ENCODE measurements around the gene NOL12.
"Not testable (repeated sequence)": the region's sequence is repeated elsewhere in the genome, so short reads cannot be mapped to it uniquely, and the experiment has no call there.

DNA sequence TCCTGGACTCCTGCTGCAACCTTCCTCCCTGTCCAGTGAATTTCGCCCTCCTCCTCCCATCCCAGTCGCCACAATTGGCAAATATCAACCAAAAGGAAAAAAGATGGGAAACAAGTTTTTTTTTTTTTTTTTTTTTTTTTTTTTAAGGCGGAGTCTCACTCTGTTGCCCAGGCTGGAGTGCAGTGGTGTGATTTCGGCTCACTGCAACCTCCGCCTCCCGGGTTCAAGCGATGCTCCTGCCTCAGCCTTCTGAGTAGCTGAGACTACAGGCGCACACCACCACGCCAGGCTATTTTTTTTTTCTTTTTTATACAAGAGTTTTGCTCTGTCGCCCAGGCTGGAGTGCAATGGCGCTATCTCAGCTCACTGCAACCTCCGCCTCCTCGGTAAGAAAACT lies 10.1 kb downstream of the NOL12 start:
- TF ChIP-seq, protein P1, sequence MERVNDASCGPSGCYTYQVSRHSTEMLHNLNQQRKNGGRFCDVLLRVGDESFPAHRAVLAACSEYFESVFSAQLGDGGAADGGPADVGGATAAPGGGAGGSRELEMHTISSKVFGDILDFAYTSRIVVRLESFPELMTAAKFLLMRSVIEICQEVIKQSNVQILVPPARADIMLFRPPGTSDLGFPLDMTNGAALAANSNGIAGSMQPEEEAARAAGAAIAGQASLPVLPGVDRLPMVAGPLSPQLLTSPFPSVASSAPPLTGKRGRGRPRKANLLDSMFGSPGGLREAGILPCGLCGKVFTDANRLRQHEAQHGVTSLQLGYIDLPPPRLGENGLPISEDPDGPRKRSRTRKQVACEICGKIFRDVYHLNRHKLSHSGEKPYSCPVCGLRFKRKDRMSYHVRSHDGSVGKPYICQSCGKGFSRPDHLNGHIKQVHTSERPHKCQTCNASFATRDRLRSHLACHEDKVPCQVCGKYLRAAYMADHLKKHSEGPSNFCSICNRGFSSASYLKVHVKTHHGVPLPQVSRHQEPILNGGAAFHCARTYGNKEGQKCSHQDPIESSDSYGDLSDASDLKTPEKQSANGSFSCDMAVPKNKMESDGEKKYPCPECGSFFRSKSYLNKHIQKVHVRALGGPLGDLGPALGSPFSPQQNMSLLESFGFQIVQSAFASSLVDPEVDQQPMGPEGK (CRISPR knock-in tag; IDR thresholded peaks at IDR 0.05; ENCODE audit: borderline replicate concordance) = not testable (repeated sequence)
- not testable (repeated sequence) for TF ChIP-seq ARNTL (CRISPR knock-in tag; IDR thresholded peaks at IDR 0.05; ENCODE audit: borderline replicate concordance, low read depth); CSDC2 (CRISPR knock-in tag; IDR thresholded peaks at IDR 0.05); ISL1 (CRISPR knock-in tag; IDR thresholded peaks at IDR 0.05); ZNF8 (CRISPR knock-in tag; IDR thresholded peaks at IDR 0.05); ESRRG (CRISPR knock-in tag; IDR thresholded peaks at IDR 0.05); RARB (CRISPR knock-in tag; IDR thresholded peaks at IDR 0.05); ZFP3 (CRISPR knock-in tag; IDR thresholded peaks at IDR 0.05); ZFP30 (CRISPR knock-in tag; IDR thresholded peaks at IDR 0.05); GLIS3 (CRISPR knock-in tag; IDR thresholded peaks at IDR 0.05)
- TF ChIP-seq, protein P2, sequence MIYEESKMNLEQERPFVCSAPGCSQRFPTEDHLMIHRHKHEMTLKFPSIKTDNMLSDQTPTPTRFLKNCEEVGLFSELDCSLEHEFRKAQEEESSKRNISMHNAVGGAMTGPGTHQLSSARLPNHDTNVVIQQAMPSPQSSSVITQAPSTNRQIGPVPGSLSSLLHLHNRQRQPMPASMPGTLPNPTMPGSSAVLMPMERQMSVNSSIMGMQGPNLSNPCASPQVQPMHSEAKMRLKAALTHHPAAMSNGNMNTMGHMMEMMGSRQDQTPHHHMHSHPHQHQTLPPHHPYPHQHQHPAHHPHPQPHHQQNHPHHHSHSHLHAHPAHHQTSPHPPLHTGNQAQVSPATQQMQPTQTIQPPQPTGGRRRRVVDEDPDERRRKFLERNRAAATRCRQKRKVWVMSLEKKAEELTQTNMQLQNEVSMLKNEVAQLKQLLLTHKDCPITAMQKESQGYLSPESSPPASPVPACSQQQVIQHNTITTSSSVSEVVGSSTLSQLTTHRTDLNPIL (CRISPR knock-in tag; IDR thresholded peaks at IDR 0.05; ENCODE audit: low read depth) = not testable (repeated sequence)
- TF ChIP-seq, protein P3, sequence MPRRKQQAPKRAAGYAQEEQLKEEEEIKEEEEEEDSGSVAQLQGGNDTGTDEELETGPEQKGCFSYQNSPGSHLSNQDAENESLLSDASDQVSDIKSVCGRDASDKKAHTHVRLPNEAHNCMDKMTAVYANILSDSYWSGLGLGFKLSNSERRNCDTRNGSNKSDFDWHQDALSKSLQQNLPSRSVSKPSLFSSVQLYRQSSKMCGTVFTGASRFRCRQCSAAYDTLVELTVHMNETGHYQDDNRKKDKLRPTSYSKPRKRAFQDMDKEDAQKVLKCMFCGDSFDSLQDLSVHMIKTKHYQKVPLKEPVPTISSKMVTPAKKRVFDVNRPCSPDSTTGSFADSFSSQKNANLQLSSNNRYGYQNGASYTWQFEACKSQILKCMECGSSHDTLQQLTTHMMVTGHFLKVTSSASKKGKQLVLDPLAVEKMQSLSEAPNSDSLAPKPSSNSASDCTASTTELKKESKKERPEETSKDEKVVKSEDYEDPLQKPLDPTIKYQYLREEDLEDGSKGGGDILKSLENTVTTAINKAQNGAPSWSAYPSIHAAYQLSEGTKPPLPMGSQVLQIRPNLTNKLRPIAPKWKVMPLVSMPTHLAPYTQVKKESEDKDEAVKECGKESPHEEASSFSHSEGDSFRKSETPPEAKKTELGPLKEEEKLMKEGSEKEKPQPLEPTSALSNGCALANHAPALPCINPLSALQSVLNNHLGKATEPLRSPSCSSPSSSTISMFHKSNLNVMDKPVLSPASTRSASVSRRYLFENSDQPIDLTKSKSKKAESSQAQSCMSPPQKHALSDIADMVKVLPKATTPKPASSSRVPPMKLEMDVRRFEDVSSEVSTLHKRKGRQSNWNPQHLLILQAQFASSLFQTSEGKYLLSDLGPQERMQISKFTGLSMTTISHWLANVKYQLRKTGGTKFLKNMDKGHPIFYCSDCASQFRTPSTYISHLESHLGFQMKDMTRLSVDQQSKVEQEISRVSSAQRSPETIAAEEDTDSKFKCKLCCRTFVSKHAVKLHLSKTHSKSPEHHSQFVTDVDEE (CRISPR knock-in tag; IDR thresholded peaks at IDR 0.05) = not testable (repeated sequence)

Data from SK-N-SH treated with all-trans-retinoic acid at 6 μM for 48 hours (cell line).